Smooth muscle cell (in vitro differentiated cells): ENCODE measurements around the gene NEO1. TPM values are rescaled to one million over a fixed set of nuclear protein-coding genes. Genes with fewer than 3 reads are reported as not detected.
"Not testable (repeated sequence)": the region's sequence is repeated elsewhere in the genome, so short reads cannot be mapped to it uniquely, and the experiment has no call there.

Source experiments
- DNase-seq: peaks from one replicate; lab custom pipeline; 2025; ENCODE audit not compliant: unreplicated experiment; lab: John Stamatoyannopoulos, UW
- H2AFZ ChIP-seq: fragments of 200-600 bp; sonication (generic); 2 replicates; pipeline ENCODE4 v1.6.0; 2016; ENCODE audit warnings: antibody characterized with exemption, low read depth, mild to moderate bottlenecking
- H3F3A ChIP-seq: fragments of 200-600 bp; sonication (generic); 2 replicates; pipeline ENCODE4 v1.6.0; 2017; ENCODE audit warnings: antibody characterized with exemption, low read depth
- H3K27ac ChIP-seq: fragments of 200-600 bp; sonication (generic); 2 replicates; pipeline ENCODE4 v1.5.1; 2016; ENCODE audit warnings: low read depth, mild to moderate bottlenecking
- H3K27me3 ChIP-seq: fragments of 200-600 bp; sonication (generic); 2 replicates; pipeline ENCODE4 v1.6.1; 2016; ENCODE audit warnings: low read depth, mild to moderate bottlenecking
- H3K36me3 ChIP-seq: fragments of 200-600 bp; sonication (generic); 2 replicates; pipeline ENCODE4 v1.5.1; 2016; ENCODE audit warnings: low read depth
- H3K4me1 ChIP-seq: fragments of 200-600 bp; sonication (generic); 2 replicates; pipeline ENCODE4 v1.5.1; 2016; ENCODE audit warnings: low read depth
- H3K4me2 ChIP-seq: fragments of 200-600 bp; sonication (generic); 2 replicates; pipeline ENCODE4 v1.6.0; 2016; ENCODE audit warnings: mild to moderate bottlenecking
- H3K4me3 ChIP-seq: fragments of 200-600 bp; sonication (generic); 2 replicates; pipeline ENCODE4 v1.5.1; 2016; ENCODE audit warnings: mild to moderate bottlenecking
- H3K79me2 ChIP-seq: fragments of 200-600 bp; sonication (generic); 2 replicates; pipeline ENCODE4 v1.6.0; 2016; ENCODE audit warnings: low read depth, mild to moderate bottlenecking
- H3K9ac ChIP-seq: fragments of 200-600 bp; sonication (generic); 2 replicates; pipeline ENCODE4 v1.6.0; 2016; ENCODE audit warnings: low read depth
- H3K9me3 ChIP-seq: fragments of 200-600 bp; sonication (generic); replicated peaks from 2 replicates; pipeline ENCODE4 v1.5.1; 2016; ENCODE audit warnings: low read depth
- H4K20me1 ChIP-seq: fragments of 200-600 bp; sonication (generic); 2 replicates; pipeline ENCODE4 v1.6.0; 2016; ENCODE audit warnings: low read depth
- WGBS: methylation state at CpG from one replicate; pipeline ENCODE4 v1.1.7; 2016; ENCODE audit warnings: low lambda C conversion rate; 5-methylcytosine and 5-hydroxymethylcytosine counted together
- polyA plus RNA-seq: library from polyadenylated mRNA; unstranded; fragments of >200 nt; fragmentation: Nextera tagmentation; extraction: Ambion mirVana; gene quantifications from 2 replicates; pipeline ENCODE4 v1.2.1, GENCODE V29; 2016
- total RNA-seq: library from RNA; depleted of rRNA; stranded (reverse); fragments of >200 nt; gene quantifications from 2 replicates; pipeline ENCODE4 v1.2.3, GENCODE V29; 2014
- TF ChIP-seq, protein P1 (sequence below): fragments of 200-600 bp; sonication (generic); IDR thresholded peaks from 2 replicates; pipeline ENCODE4 v1.5.1; 2017; ENCODE audit warnings: borderline replicate concordance, mild to moderate bottlenecking, antibody characterized with exemption; ENCODE audit not compliant: insufficient read depth, poor library complexity, severe bottlenecking

NEO1 gene
- total and polyA plus RNA-seq, 2 experiments from 2014 or later = 4.9 to 21.8 TPM

GRCh38 chr15:73165435-73165834, 113.2 kb downstream of the NEO1 start:
- H2AFZ ChIP-seq = no peak overlapping the region
- DNase-seq = no peak
- H3K4me2 ChIP-seq = no peak overlapping the region
- H3K9me3 ChIP-seq = no peaks in the 10 kb centered on the region
- H4K20me1 ChIP-seq = no peaks in the 10 kb centered on the region
- H3K79me2 ChIP-seq = no peaks in the 10 kb centered on the region
- H3K36me3 ChIP-seq = no peaks in the 10 kb centered on the region
- no peak overlapping the region for H3K4me3 ChIP-seq
- no peak overlapping the region for H3K9ac ChIP-seq
- no peak overlapping the region for H3K27ac ChIP-seq
- WGBS = 94% methylated on average over 3 of the region's 3 CpGs
- TF ChIP-seq, protein P1, sequence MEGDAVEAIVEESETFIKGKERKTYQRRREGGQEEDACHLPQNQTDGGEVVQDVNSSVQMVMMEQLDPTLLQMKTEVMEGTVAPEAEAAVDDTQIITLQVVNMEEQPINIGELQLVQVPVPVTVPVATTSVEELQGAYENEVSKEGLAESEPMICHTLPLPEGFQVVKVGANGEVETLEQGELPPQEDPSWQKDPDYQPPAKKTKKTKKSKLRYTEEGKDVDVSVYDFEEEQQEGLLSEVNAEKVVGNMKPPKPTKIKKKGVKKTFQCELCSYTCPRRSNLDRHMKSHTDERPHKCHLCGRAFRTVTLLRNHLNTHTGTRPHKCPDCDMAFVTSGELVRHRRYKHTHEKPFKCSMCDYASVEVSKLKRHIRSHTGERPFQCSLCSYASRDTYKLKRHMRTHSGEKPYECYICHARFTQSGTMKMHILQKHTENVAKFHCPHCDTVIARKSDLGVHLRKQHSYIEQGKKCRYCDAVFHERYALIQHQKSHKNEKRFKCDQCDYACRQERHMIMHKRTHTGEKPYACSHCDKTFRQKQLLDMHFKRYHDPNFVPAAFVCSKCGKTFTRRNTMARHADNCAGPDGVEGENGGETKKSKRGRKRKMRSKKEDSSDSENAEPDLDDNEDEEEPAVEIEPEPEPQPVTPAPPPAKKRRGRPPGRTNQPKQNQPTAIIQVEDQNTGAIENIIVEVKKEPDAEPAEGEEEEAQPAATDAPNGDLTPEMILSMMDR = no peak
- H3F3A ChIP-seq = no peaks in the 10 kb centered on the region
- no peaks in the 10 kb centered on the region for H3K4me1 ChIP-seq
- H3K27me3 ChIP-seq = no peaks in the 10 kb centered on the region

DNA sequence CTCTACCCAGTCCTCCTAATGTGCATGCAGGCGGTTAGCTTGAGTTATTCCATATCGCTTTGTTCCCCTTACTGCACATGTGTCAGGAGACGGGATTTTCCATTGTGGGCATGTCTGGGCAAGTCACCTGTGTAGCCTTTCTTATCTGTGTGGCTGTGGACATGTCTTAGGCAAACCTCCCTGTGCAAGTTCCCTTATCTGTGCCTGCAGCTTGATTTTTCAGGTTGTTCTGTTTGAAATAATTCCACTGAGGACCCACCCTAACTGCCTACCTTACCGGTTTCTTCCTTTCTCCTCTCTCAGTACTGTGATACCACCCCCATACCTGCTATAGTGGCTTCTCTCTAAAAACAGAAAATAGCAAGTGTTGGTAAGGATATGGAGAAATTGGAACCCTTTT, 113.6 kb downstream of the NEO1 start:
- 96% methylated on average over 4 of the region's 4 CpGs for WGBS
- H3F3A ChIP-seq = no peaks in the 10 kb centered on the region
- H3K9ac ChIP-seq = no peak overlapping the region
- TF ChIP-seq, protein P1 = no peak
- H3K27me3 ChIP-seq = no peaks in the 10 kb centered on the region
- no peaks in the 10 kb centered on the region for H3K36me3 ChIP-seq
- H4K20me1 ChIP-seq = no peaks in the 10 kb centered on the region
- H2AFZ ChIP-seq = no peak overlapping the region
- no peak for DNase-seq
- no peaks in the 10 kb centered on the region for H3K4me1 ChIP-seq
- H3K4me3 ChIP-seq = no peak overlapping the region
- no peaks in the 10 kb centered on the region for H3K79me2 ChIP-seq
- H3K27ac ChIP-seq = no peak overlapping the region
- no peaks in the 10 kb centered on the region for H3K9me3 ChIP-seq
- no peak overlapping the region for H3K4me2 ChIP-seq

DNA sequence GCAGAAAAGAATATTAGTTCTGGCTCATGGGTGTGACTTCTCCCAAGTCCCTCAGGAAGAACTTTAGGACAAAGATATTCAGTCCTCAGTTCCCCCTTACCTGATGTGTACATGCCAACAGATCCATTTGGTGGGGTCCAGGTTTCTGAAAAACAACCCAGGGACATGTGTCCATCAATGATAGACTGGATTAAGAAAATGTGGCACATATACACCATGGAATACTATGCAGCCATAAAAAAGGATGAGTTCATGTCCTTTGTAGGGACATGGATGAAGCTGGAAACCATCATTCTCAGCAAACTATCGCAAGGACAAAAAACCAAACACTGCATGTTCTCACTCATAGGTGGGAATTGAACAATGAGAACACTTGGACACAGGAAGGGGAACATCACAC, 114.4 kb downstream of the NEO1 start:
- H4K20me1 ChIP-seq, H3K27ac ChIP-seq, H3K9me3 ChIP-seq, H3K36me3 ChIP-seq, H3K79me2 ChIP-seq, H2AFZ ChIP-seq, H3K4me3 ChIP-seq, H3K9ac ChIP-seq, H3F3A ChIP-seq, H3K4me2 ChIP-seq, H3K4me1 ChIP-seq, H3K27me3 ChIP-seq, DNase-seq: not testable (repeated sequence)
- WGBS = no CpG with 5 or more reads among the region's 1 CpG

DNA sequence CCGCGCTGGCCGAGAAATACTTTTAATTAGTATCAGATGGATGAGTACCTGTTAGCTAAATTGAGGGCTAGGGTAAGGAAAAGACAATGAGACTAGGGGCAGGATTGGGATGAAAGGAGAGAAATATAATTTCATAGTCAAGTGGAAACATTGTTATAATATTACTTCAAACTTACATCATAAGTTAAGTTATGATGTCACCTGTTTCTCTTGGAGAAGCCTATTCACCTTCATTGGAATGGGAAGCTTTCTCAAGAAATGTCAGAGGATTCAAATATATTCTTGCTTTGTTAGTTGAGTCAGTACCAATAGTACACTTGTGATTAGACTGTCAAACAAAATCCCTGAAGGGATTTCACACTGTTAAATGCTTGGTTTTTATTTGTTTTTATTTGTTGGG, 116.2 kb downstream of the NEO1 start:
- Histone ChIP-seq H4K20me1 (no peaks in the 10 kb centered on the region), H3K27ac (no peak overlapping the region), H3F3A (no peaks in the 10 kb centered on the region), H3K79me2 (no peaks in the 10 kb centered on the region), H3K4me1 (peaks cover 5% of the 10 kb centered on the region), H3K27me3 (no peaks in the 10 kb centered on the region), H3K9ac (no peak overlapping the region), H2AFZ (no peak overlapping the region), H3K36me3 (no peaks in the 10 kb centered on the region), H3K4me2 (no peak overlapping the region), H3K9me3 (no peaks in the 10 kb centered on the region), H3K4me3 (no peak overlapping the region)
- WGBS = 94% methylated on average over 3 of the region's 3 CpGs
- TF ChIP-seq, protein P1 = no peak
- no peak for DNase-seq
